Measurements from ENCODE around the gene PHOSPHO1. TPM values are rescaled to one million over a fixed set of nuclear protein-coding genes. Genes with fewer than 3 reads are reported as not detected.

Gene PHOSPHO1
- total RNA-seq, 1 donor from 2014 or later: not detected

DNA sequence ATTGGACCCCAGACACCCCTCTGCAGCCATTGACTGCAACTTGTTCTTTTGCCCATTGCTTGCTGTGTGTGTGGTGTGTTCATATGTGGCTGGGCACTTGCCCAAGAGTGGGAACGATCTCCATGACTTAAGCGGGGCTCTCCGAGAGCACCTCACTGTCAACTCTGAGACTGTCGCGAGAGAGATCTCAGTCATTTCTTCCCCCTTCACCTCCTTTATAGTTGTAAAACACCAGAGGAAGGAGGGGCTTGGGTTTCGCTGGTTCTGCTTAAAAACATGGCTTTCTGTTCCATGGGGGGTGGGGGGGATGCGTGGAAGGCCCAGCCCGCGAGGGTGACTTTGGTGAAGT is 7.4 kb downstream of the PHOSPHO1 start:
- intact Hi-C loops (cut with DNase I): no loop called here
- Histone ChIP-seq H3K27me3 (peaks cover 3% of the 10 kb centered on the region), H3K36me3 (no peaks in the 10 kb centered on the region), H3K4me1 (no peaks in the 10 kb centered on the region), H3K27ac (no peak overlapping the region), H3K9me3 (no peaks in the 10 kb centered on the region), H3K4me3 (no peak overlapping the region)
- DNase-seq (ENCODE audit: low spot score in 2 of 2): no peak
- TF ChIP-seq, protein P1, sequence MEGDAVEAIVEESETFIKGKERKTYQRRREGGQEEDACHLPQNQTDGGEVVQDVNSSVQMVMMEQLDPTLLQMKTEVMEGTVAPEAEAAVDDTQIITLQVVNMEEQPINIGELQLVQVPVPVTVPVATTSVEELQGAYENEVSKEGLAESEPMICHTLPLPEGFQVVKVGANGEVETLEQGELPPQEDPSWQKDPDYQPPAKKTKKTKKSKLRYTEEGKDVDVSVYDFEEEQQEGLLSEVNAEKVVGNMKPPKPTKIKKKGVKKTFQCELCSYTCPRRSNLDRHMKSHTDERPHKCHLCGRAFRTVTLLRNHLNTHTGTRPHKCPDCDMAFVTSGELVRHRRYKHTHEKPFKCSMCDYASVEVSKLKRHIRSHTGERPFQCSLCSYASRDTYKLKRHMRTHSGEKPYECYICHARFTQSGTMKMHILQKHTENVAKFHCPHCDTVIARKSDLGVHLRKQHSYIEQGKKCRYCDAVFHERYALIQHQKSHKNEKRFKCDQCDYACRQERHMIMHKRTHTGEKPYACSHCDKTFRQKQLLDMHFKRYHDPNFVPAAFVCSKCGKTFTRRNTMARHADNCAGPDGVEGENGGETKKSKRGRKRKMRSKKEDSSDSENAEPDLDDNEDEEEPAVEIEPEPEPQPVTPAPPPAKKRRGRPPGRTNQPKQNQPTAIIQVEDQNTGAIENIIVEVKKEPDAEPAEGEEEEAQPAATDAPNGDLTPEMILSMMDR (IDR thresholded peaks at IDR 0.05): no peak

DNA sequence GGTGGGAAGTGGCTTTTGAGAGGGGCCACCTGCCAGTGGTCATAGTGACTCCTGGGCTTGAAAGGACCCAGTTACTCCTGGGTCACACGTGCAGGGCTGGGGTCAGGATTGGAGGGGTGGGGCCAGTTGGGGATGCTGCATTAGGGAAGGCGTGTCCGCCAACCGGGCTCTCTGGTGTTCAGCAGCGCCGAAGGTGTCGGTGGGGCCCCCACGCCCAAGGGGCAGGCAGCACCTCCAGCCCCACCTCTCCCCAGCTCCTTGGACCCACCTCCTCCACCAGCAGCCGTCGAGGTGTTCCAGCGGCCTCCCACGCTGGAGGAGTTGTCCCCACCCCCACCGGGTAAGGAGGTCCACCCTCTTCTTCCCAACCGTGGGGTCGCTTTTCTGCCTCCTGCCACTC is 10.6 kb downstream of the PHOSPHO1 start:
- TF ChIP-seq, protein P1 (IDR thresholded peaks at IDR 0.05): no peak
- Histone ChIP-seq H3K9me3 (no peaks in the 10 kb centered on the region), H3K27me3 (peaks cover 3% of the 10 kb centered on the region), H3K36me3 (no peaks in the 10 kb centered on the region), H3K4me1 (no peaks in the 10 kb centered on the region), H3K27ac (no peak overlapping the region), H3K4me3 (no peak overlapping the region)
- DNase-seq (ENCODE audit: low spot score in 2 of 2): no peak
- intact Hi-C loops (cut with DNase I): no loop called here

DNA sequence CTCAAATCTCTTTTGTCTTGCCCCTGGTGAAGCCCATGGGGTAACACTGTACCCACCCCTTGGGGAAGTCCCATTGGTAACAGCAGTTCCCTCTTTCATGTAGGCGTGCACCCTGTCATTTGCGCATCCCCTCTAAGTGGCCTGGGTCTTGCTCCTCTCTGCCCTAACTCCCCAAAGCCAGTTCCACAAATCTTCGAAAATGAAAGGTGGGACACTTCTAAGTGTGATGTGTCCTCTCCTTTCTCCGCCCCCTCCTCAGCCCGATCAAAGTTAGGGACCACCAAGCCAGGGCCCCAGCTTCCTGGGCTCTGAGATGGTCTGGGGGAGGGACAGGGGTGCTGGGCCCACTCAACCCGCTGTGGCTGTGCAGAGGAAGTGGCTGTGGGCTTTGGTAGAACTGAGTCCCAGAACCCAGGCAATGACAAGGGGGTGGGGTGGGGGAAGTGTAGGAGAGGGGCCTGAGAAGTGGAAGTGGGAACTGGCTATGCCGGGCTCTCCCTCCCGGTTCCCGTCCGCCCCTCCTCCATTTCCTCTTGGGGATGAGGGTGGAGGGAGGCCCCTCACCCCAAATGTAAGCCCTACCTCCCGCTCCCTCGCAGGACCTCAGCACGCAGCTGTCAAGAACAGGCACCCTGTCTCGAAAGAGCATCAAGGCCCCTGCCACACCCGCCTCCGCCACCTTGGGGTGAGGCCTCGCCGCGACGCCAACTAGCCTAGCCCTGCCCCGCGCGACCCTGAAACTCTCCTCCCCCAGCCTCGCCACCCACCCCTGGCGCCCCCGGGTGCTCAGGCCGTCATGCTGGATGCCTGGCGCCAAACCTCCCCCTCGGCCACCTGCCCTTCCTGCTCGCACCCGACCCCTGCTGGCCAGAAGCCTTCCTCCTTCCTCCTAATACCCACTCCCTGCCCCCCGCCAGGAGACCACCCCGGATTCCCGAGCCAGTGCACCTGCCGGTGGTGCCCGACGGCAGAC is 11.4 kb downstream of the PHOSPHO1 start:
- intact Hi-C loops (cut with DNase I): no loop called here
- no peaks in the 10 kb centered on the region for H3K4me1 ChIP-seq
- no peaks in the 10 kb centered on the region for H3K9me3 ChIP-seq
- H3K27me3 ChIP-seq: peaks cover under 1% of the 10 kb centered on the region
- no peak for DNase-seq (ENCODE audit: low spot score in 2 of 2)
- no peak overlapping the region for H3K4me3 ChIP-seq
- TF ChIP-seq, protein P1 (IDR thresholded peaks at IDR 0.05): peak in 2 of 3 experiments; percentile 5 to 26
- H3K27ac ChIP-seq: no peak overlapping the region
- no peaks in the 10 kb centered on the region for H3K36me3 ChIP-seq

DNA sequence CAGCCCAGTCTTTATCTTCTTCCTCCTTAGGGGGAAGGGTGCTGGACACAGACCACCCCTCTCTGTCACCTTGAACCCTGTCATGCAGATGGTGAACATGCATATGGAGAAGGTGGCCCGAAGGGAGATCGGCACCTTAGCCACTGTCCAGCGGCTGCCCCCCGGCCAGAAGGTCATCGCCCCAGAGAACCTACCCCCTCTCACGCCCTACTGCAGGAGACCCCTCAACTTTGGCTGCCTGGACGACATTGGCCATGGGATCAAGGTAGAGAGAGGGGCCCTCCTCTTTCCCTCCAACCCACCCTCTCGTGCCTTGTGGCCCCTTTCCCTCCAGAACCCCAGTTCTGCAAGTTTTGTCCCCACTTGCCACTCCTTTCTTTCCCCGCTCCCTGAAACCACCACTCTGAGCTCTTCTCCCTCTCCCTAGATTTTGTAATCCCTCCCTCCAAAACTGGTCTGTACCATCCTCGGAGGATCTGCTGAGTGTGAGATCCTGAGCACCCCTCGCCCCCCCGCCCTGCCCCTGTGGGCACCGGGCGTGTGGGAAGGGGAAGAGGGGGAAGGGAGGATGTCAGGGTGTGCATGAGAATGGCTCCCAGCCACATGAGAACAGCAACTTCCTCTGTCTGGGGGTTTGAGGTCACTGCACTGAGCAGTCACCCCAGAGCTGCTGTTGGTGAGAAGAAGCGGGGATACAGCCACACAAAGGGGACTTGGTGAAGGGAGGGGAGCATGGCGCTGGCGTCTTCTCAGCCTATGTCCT is 12.8 kb downstream of the PHOSPHO1 start:
- no peaks in the 10 kb centered on the region for H3K9me3 ChIP-seq
- no peak overlapping the region for H3K4me3 ChIP-seq
- peak overlapping the region in 1 of 2 donors; percentile 6 for H3K27ac ChIP-seq
- TF ChIP-seq, protein P1 (IDR thresholded peaks at IDR 0.05): no peak
- peak; percentile 63 to 78 for DNase-seq (ENCODE audit: low spot score in 2 of 2)
- no peaks in the 10 kb centered on the region for H3K36me3 ChIP-seq
- H3K27me3 ChIP-seq: no peaks in the 10 kb centered on the region
- H3K4me1 ChIP-seq: no peaks in the 10 kb centered on the region
- intact Hi-C loops (cut with DNase I): no loop called here

DNA sequence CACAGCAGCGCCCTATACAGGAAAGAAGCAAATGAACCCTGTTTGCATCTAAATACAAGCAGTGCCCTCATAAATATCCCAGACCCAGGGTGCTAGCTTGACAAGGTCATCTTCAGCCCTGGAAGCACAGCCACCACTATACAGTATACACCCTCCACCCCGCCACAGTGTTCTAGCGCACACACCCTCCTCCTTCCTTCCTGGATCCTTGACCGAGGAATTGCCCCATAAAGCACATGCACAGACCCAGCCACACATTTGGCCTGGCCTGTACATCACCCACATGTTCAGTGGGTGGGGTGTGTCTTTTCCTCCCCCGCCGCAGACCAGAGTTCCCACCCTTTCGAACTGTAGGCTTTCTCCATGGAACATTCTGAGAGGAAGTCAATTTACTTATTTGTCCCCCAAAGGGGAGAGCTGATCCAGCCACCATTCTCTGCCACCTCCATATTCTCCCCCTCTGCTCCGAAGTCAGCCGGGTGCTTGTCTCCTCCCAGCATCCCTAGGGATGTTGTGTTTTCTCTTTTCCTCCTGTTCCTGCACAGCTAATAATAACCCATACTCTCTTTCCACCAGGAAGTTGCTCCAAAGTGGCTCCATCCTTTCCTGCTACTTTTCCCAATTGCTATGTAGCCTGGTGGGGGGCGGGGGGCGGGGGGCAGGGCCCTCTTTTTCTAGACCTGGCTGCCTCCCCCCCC is 13.5 kb downstream of the PHOSPHO1 start:
- DNase-seq (ENCODE audit: low spot score in 2 of 2): no peak
- H3K36me3 ChIP-seq: no peaks in the 10 kb centered on the region
- H3K4me1 ChIP-seq: no peaks in the 10 kb centered on the region
- no peaks in the 10 kb centered on the region for H3K9me3 ChIP-seq
- no peak overlapping the region for H3K27ac ChIP-seq
- H3K27me3 ChIP-seq: no peaks in the 10 kb centered on the region
- TF ChIP-seq, protein P1 (IDR thresholded peaks at IDR 0.05): no peak
- H3K4me3 ChIP-seq: no peak overlapping the region
- intact Hi-C loops (cut with DNase I): no loop called here

Data from ascending aorta (tissue), 2 donors.